DMS153 (cell line): ENCODE data around the gene GFY.
"Not testable (repeated sequence)": the region's sequence is repeated elsewhere in the genome, so short reads cannot be mapped to it uniquely, and the experiment has no call there.

Experiments
- DNase-seq: peaks from one replicate; lab custom pipeline; 2025; lab: John Stamatoyannopoulos, UW

Gene GFY

DNA sequence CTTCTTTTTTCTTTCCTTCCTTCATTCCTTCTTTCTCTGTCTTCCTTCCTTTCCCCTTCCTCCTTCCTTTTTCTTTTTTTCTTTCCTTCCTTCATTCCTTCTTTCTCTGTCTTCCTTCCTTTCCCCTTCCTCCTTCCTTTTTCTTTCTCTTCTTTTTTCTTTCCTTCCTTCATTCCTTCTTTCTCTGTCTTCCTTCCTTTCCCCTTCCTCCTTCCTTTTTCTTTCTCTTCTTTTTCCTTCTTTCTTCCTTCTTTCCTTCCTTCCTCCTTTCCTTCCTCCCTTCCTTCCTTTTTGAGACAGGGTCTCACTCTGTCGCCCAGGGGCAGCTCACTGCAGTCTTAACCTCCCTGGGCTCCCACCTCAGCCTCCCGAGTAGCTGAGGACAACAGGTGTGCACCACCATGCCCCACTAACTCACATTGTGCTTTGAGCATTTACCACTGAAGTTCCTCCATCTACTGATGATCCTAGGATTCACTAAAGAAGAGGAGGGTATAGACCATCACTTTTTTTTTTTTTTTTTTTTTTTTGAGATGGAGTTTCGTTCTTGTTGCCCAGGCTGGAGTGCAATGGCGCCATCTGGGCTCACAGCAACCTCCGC, 19.0 kb downstream of the GFY start:
- not testable (repeated sequence) for DNase-seq

DNA sequence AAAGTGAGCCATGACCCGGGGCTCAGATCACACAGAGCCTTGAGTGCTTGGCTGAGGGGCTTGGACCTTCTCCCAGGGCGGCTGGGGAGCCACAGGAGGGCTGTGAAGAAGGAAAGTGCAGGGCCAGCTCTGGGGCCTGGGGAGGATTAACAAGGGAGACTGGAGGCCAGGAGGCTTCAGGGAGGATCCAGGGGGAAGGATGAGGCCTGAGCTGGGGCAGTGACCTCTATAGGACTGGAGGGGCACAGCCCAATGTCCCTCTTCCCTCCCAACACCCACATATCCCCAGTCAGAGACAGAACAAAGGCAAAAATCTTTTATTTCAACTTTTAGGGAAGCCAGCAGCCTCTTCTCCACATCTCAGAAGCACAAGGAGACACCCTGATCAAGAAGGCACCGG, 20.8 kb downstream of the GFY start:
- DNase-seq = no peak

DNA sequence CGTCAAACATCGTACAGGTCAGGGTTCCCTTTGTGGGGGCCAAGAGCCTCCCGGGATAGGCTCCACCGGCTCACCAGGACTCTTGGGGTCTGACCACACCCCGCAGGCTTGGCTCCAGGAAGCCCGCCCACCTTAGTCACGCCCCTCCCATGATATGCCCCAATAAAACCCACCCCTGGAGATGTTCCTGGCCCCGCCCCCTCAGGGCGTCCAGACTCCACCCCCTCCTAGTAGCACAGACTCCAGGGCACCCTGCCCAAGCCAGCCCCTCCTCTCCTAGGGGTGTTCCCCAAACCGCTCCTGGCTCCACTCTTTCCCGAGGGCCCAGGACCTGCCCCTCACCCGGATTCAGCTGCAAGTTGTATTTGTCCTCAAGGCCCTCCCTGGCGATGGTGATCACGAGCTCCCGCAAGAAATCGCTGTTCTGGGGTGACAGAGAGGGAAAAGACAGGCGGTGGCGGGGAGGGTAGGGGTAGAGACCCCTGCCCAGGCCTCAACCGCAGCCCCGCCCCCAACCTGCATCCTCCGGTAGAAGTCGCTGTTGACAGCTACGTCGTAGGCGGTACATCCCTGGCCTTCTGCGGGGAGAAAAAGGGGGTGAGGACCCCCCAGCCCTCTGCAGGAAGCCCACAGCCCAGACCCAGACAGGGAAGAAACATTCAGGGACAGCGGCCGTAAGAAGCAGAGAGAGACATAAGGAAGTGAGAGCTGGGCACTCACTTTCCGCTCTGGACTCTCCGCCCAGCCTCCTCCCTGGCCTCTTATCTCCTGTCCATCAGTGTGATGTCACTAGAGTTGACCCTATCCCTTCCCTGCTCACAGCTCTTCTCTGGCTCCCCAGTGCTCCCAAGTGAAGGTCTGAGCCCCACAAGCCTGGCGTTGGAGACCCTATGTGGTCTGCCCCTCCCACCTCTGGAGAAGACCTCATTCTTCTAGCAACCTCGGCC, 22.6 kb downstream of the GFY start:
- DNase-seq = no peak

DNA sequence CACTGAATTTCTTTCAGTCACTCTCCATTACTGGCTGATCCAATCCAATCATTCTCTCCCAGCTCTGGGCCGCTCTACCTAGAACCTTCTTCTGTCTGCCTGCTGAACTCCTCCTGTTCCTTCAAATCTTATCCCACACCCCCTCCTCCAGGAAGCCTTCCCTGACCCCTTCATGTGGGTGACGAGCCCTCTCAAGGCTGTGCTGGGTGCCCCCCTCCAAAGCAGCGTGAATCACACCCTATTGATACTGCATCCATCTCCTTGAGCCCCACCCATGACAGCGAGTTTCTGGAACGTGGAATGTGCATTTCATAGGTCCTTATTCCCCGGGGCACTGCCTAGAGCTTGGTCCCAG, 23.2 kb downstream of the GFY start:
- no peak for DNase-seq

DNA sequence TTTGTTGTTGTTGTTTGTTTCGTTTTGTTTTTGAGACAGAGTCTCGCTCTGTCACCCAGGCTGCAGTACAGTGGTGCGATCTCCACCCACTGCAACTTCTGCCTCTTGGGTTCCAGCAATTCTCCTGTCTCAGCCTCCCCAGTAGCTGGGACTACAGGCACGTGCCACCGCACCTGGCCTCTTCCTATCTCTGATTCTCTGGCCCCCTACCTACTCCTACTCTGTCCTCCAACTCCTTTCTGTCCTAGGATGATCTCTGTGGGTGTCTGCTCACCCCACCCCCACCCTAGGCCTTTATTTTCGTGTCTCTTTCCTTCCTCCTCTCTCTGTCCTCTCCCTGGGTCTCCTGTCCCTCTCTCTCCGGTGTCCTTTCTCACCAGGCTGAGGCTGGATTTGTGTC, 25.2 kb downstream of the GFY start:
- DNase-seq = no peak

DNA sequence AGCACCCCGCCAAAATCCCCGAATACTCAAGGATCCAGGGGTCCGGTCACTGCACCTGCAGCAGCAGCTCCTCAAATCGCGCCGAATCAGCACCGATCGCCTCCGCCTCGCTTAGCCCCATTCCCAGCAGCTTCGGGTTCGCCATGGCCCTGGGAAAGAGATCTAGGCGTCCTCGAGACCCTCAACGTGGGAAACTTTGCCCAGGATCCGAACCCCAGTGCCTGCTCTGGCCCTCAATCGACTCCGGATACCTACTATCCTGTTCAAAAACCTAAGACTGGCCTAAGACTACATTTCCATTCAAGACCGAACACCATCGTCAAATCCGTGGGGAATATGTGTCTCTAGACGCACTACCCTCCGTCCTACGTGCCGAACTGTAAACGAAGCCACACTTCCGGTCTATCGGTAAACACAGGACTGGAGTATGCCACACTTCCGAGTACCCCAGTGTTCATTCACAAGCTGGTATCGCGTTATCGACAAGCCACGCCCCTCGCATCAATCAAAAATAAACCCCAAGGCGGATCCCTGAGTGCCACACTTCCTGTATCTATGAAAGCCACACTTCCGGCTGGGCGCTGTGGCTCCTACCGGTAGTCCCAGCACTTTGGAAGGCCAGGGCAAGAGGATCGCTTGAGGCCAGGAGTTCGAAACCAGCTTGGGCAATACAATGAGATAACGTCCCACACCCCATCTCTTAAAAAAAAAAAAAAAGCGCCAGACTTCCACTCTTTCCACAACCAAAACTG, 26.4 kb downstream of the GFY start, which contains the start of gene PIH1D1:
PIH1D1 (minus strand) TSS at position 385 of the 752 bp plus-strand sequence; CDS start at position 145, 240 bp downstream.
- DNase-seq = peak; percentile 99

DNA sequence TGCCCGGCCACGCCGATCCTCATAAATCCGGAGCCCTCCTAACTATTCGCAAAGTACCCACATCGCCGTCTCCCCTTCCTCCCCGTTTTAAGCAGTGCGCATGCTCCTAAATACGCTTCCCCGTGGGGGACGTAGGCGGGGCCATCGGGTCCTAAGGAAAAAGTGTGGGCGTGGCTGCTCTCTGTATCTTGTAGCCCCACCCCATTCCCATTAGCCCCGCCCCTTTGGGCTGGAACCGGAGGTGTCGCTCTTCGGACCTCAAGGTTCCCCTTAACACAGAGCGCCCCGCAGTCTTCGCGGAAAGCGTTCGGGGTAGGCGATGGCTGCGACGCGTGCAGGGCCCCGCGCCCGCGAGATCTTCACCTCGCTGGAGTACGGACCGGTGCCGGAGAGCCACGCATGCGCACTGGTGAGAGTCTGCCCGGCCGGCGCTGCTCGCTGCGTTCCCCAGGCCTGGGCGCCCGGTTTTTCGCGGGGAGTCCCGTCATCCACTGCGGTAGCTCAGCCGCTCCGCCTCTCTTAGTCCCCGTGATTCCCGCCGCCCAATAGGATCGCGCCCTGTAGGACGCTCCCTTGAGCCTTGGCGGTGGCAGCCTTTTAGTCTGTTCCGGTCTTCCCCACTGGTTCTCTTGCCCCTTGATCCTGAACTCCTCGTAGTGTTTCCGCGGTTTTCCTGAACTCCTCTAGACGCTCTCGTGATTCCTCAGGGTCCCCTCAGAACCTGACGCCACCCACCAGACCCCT, 28.0 kb downstream of the GFY start, which contains the start of gene ALDH16A1:
ALDH16A1 (plus strand) TSS at position 213 of the 744 bp plus-strand sequence; CDS start at position 320, 107 bp downstream.
- DNase-seq = peak; percentile 97

DNA sequence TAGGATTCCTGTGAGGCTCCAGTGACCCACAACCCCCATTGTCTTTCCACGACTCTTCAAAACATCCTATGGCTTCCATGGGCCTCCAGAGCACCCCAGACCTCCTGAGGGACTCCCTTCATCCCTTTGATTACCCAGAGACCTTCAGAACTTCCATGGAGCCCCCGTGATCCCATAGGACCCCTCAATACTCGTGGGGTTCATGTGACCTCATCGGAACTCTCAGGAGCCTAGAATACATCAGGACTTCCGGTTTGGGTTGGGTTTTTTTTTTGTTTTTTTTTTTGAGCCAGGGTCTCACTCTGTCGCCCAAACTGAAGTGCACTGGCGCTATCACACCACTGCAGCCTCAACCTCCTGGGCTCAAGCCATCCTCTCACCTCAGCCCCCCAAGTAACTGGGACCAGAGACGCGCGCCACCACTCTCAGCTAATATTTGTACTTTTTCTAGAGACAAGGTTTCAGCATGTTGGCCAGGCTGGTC, 28.6 kb downstream of the GFY start:
- DNase-seq = no peak

DNA sequence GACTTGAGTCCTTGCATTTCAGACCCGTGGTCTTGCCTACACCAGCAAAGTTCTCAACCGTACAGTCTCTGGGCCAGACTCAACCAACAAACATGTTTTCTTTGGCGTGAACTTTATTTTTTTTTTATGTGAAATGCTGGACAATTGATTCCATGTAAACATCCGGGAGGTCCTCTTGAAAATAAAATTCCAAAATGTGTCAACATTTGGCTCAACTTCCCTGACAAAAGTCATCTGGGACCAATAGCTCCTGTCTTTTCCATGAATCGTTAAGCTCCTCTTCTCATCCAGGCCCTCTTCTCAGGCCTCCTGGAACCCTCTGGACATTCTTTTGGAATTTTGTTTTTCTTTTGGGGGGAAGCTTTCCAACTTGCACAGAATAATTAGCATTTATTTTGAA, 30.6 kb downstream of the GFY start:
- no peak for DNase-seq

DNA sequence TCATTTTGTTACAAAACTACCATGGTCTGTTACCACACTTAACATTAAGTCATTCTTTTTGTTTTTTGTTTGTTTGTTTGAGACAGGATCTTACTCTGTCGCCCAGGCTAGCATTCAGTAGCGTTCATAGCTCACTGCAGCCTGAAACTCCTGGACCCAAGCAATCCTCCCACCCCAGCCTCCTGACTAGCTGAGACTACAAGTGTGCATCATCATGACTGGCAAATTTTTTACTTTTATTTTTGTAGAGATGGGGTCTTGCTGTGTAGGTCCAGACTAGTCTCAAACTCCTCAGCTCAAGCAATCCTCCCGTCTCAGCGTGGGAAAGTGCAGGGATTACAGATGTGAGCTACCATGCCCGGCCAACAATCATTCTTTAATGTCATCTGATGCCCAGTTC, 31.1 kb downstream of the GFY start:
- no peak for DNase-seq

DNA sequence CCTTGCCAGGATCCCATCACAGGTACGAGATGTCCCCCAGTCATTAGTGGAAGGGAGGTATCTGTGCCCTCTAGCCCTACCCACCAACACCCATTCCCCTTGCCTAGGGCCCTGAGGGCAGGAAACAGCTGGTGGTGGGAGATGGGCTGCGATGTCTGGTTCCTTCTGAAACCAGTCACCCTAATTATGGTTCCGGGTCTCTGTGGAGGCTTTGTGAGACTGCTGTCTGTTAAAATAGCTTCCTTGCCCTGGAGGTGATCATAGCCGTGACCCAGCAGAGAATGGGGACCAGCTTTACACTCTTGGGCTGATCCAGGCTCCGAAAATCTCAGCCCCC, 33.3 kb downstream of the GFY start:
- DNase-seq = no peak

DNA sequence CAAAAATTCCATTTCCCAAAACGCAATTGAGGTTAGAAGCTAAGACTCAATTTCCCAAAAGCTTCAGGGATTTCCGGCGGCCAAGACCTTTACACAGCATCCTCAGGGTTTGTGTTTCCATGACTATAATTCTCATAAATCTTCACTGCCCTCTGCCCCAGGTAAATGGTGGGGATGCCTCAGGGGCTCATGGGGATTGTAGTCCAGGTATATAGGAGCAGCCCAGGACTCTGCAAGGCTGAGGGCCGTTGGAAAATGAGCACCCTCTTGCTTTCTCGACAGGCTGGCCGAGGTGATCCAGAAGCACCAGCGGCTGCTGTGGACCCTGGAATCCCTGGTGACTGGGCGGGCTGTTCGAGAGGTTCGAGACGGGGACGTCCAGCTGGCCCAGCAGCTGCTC, 34.2 kb downstream of the GFY start:
- no peak for DNase-seq

DNA sequence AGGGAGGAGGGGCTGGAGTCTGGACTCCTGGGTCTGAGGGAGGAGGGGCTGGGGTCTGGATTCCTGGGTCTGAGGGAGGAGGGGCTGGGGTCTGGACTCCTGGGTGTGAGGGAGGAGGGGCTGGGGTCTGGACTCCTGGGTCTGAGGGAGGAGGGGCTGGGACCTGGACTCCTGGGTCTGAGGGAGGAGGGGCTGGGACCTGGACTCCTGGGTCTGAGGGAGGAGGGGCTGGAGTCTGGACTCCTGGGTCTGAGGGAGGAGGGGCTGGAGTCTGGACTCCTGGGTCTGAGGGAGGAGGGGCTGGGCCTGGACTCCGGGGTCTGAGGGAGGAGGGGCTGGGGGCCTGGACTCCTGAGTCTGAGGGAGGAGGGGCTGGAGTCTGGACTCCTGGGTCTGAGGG, 35.9 kb downstream of the GFY start:
- not testable (repeated sequence) for DNase-seq

DNA sequence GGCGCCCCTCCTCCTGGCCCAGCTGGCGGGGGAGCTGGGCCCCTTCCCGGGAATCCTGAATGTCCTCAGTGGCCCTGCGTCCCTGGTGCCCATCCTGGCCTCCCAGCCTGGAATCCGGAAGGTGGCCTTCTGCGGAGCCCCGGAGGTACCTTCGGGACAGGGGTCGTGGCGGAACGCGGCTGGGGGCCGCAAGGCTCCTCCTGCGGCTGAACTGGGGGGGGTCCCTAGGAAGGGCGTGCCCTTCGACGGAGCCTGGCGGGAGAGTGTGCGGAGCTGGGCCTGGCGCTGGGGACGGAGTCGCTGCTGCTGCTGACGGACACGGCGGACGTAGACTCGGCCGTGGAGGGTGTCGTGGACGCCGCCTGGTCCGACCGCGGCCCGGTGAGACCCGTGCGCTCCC, 36.5 kb downstream of the GFY start:
- no peak for DNase-seq

DNA sequence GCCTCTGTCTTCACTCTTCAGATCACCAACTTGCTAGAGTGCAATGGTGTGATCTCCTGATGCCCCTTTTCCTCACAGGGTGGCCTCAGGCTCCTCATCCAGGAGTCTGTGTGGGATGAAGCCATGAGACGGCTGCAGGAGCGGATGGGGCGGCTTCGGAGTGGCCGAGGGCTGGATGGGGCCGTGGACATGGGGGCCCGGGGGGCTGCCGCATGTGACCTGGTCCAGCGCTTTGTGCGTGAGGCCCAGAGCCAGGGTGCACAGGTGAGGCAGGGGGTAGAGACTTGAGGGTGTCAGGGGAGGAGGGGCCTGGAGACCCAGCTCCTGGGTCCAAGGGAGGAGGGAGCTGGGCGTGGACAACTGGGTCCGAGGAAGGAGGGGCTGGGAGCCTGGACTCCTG, 37.3 kb downstream of the GFY start:
- DNase-seq = no peak

DNA sequence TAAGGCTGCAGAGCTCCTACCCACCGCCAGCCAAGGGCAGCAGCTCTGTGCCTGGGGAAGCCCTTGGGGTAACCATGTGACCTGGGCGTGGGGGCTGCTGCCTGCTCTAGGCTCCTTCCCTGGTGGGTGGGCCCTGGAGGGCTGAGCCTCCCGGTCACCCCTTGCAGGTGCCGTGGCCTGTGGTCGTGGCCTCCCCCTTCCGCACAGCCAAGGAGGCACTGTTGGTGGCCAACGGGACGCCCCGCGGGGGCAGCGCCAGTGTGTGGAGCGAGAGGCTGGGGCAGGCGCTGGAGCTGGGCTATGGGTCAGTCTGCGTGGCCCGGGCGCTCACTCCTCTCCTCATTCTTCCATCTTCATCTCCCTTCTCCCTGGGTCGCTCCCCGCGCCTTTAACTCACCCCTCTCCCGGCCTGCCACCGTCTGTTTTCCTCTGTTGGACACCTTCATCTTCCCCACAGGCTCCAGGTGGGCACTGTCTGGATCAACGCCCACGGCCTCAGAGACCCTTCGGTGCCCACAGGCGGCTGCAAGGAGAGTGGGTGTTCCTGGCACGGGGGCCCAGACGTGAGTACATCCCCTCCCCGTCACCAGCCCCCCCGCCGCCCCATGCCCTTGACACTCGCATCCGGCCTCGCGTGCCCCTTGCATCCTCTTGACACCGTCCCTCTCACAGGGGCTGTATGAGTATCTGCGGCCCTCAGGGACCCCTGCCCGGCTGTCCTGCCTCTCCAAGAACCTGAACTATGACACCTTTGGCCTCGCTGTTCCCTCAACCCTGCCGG, 39.0 kb downstream of the GFY start:
- no peak for DNase-seq

DNA sequence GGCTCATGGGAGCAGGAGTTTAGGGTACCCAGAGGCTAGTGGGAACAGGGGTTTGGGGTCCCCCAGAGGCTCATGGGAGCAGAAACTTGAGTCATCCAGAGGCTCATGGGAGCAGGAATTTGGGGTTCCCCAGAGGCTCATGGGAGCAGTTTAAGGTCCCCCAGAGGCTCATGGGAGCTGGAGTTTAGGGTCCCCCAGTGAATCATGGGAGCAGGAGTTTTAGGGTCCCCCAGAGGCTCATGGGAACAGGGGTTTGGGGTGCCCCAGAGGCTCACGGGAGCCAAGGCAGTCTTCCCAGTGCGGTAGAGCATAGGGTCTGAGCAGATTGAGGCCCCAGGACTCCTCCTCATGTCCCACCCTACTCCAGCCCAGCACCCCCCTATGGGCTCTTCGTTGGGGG, 40.2 kb downstream of the GFY start:
- DNase-seq = no peak

DNA sequence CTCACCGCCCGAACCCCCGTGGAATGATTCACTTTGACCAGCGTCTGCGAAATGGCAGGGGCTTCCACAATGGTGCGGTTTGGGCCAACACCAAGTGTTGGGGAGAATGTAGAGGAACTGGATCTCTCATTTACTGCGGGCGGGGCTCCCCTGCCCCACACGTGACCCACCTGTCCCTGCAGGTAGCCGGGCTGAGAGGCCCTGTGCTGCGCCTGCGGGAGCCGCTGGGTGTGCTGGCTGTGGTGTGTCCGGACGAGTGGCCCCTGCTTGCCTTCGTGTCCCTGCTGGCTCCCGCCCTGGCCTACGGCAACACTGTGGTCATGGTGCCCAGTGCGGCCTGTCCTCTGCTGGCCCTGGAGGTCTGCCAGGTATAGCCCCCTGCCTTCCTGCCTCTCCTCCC, 43.0 kb downstream of the GFY start:
- no peak for DNase-seq

DNA sequence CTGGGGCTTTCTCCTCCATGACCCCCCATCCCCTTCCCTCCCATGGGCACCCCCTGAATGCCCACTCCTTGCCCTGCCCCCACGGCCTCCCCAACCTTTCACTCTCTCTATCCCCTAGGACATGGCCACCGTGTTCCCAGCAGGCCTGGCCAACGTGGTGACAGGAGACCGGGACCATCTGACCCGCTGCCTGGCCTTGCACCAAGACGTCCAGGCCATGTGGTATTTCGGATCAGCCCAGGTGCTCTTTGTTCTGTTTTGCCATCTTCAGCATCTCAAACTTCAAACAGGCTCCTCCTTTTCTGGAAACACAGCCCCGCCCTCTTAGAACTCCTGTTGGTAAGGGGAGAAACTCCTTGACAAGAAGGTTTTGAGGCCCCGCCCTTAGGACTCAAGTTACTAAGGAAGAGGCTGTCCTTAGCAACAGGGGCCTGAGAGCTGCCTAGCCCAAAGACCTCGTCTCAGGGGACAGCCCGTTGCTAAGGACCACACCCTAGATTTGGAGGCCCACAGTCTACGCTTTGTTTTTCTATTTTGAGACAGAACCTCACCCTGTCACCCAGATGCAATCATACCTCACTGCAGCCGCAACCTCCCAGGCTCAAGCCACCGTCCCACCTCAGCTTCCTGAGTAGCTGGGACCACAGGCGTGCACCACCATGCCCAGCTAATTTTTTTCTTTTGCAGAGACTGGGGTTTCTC, 43.7 kb downstream of the GFY start:
- peak; percentile 53 for DNase-seq

DNA sequence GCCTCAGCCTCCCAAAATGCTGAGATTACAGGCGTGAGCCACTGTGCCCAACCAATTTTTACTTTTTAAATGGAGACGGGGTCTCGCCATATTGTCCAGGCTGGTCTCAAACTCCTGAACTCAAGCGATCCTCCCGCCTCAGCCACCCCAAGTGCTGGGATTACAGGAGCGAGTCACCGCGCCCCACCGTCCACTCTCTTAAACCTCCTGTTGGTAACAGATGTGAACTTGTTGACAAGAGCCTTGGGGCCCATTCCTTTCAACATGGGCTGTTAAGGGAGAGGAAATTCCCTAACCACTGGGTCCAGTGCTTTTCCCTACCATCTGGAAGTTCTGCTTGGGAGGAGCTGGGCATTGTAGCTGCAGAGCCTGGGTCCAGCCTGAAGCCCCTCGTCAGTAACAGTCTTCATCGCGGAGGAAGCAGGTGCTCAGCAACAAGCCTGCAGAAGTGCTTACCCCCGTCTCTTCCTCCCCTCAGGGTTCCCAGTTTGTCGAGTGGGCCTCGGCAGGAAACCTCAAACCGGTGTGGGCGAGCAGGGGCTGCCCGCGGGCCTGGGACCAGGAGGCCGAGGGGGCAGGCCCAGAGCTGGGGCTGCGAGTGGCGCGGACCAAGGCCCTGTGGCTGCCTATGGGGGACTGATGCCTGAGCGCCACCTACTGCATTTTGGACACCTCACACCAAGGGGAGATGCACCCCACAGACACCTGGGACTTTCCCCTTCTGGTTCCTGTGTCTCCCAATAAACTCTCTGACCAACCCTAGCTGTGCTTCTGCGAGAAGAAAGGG, 44.8 kb downstream of the GFY start:
- DNase-seq = no peak
